GM19025 (cell line): Measurements from ENCODE around the gene SPTBN4.
"Not testable (repeated sequence)": the region's sequence is repeated elsewhere in the genome, so short reads cannot be mapped to it uniquely, and the experiment has no call there.

Source experiments
- ATAC-seq: cut with Tn5 transposase; IDR thresholded peaks from one replicate; pipeline ENCODE4 v1.9.1; 2021; ENCODE audit warnings: mild to moderate bottlenecking, low read depth, moderate library complexity; ENCODE audit not compliant: unreplicated experiment

SPTBN4 gene

DNA sequence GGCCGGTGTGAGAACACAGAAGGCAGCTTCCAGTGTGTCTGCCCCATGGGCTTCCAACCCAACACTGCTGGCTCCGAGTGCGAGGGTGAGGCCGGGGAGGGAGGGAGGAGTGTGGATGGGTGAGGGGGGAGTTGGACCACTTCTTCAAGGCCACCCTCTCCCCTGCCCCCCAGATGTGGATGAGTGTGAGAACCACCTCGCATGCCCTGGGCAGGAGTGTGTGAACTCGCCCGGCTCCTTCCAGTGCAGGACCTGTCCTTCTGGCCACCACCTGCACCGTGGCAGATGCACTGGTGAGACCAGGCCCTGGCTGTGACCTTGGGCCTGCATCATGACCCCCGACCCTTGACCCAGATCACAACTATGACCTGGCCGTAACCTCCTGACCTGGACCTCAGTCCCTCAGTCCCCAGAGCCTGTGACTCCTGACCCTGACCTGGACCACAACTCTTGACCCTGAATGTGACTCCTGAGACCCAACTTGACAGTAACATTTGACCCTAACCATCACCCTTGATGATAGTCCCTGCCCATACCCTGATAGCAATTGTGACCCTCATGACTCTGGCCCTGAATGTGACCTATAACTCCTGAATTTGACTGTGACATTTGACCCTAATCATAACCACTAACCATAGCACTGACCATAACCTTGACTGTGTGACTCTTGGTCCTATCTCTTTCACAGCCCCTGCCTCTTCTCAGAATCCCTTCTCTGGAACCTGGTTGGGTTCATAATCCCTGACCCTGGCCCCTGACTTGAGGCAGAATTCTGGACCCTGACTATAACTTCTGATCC, 145.3 kb downstream of the SPTBN4 start:
- ATAC-seq, result no peak

DNA sequence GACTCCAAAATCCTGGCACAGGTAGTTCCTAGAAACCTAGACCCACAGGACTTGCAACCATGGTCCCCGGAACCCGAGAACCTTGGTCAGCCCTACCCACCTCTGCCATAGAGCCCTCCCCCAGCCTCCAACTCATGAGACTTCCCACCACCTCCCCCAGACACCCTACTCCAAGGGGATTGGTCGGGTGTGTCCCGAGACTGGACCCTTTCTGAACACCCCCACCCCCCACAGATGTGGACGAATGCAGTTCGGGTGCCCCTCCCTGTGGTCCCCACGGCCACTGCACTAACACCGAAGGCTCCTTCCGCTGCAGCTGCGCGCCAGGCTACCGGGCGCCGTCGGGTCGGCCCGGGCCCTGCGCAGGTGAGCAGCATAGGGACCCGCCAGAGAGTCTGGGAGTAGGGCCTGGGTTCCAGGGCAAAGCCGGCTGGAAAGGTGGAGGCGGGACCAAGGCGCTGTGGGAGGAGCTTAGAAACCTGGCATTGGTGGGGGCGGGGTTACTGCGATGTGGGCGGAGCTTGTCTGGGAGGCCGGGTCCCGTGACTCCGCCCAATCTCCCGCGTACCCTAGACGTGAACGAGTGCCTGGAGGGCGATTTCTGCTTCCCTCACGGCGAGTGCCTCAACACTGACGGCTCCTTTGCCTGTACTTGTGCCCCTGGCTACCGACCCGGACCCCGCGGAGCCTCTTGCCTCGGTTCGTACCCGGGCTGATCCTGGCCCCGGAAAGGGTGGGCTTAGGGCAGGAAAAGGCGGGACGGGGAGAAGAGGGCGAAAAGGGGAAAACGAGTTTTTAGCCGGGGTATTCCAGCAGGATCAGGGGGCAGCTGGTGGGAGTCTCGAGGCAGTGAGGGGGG, 146.3 kb downstream of the SPTBN4 start:
- ATAC-seq, result no peak

GRCh38 chr19:40613690-40614621, 147.2 kb downstream of the SPTBN4 start:
- ATAC-seq, result peak; percentile 50

DNA sequence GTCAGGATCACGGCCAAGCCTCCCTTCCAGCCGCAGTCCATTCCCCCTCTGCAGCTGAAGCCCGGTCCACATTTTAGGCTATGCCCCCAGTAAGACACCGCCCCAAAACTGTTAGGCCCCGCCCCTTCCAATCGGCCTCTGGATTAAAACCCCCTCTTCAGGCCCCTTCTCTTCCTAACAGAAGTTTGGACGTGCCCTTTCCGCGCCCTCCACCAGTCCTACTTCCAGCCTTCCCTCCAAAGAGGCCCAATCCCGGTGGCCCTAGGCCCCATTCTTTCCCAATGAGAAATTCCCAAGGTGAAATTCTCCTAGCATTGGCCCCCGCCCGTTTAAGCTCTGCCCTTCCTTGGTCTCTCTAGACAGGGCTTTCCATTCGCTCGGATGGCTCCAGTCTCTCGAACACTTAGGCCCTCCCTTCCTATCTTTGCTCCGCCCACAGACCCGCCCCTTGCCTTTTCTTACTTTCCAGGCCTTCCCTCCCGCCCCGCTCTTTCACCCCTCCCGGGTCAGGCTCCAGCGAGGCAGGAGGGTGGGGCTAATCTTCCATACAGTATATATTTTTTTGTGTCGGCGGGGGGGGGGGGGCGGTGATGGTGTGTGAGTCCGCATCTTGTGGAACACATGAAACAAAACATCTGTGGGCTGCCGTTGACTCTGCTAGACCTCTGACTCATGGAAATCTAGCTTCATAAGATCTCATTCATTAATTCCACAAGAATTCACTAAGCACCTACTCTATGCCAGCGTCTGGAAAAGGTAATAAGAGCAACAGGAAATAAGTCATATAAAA, 148.0 kb downstream of the SPTBN4 start:
- no peak for ATAC-seq

- no peak for ATAC-seq
Measured at GRCh38 chr19:40616178-40616577, 149.4 kb downstream of the SPTBN4 start.

GRCh38 chr19:40616941-40617340, 150.1 kb downstream of the SPTBN4 start:
- ATAC-seq, result no peak

GRCh38 chr19:40617961-40618360, 151.2 kb downstream of the SPTBN4 start:
- no peak for ATAC-seq

- no peak for ATAC-seq
Measured at GRCh38 chr19:40619333-40620160, 152.7 kb downstream of the SPTBN4 start.

DNA sequence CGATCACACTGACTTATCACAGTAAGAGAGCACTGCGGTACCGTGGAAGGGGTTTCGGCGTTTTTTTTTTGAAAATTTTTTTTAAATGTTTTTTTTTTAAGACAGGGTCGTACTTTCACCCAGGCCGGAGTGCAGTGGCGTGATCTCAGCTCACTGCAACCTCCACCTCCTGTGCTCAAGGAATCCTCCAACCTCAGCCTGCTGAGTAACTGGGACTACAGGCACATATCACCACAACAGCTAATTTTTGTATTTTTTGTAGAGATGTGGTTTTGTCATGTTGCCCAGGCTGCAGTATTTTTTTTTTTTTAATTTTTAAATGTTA, 153.3 kb downstream of the SPTBN4 start:
- ATAC-seq, result no peak

DNA sequence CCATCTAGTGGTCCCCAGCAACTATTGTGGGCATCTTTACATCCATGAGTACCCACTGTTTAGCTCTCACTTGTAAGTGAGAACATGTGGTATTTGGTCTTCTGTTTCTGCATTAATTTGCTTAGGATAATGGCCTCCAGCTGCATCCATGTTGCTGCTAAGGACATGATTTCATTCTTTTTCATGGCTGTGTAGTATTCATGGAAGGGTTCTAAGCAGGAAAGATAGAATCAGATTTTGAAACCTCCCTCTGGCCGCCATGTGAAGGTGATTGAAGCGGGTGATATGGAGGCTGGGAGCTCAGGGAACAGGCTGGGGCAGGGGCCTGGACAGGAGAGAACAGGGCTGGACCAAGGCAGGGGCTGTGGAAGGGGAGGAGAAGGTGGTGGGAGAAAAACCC, 154.5 kb downstream of the SPTBN4 start:
- ATAC-seq, result no peak

DNA sequence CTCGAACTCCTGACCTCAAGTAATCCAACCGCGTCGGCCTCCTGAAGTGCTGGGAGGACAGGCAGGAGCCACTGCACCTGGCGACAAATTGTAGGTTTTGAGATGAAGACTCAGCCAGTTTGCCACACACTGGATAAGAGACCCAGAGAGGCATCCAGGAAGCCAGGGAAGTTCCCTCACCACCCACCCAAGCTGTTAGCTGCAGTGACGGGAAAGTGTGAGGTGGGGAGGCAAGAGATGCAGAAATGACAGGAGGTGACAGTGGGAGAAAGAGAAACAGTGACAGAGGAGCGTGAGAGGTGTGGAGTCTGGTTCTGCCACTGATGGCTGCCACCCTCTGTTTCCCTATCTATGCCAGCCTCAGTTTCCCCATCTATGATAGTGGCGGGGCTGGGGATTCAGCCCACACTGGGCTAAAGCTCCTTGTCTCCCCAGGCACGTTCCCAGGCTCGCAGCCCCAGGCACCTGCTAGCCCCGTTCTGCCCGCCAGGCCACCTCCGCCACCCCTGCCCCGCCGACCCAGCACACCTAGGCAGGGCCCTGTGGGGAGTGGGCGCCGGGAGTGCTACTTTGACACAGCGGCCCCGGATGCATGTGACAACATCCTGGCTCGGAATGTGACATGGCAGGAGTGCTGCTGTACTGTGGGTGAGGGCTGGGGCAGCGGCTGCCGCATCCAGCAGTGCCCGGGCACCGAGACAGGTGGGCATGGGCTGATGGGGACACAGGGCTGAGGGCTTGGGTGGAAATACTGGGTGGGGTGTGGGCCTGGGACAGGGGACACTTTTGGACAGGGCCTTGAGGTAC, 155.4 kb downstream of the SPTBN4 start:
- ATAC-seq, result no peak

DNA sequence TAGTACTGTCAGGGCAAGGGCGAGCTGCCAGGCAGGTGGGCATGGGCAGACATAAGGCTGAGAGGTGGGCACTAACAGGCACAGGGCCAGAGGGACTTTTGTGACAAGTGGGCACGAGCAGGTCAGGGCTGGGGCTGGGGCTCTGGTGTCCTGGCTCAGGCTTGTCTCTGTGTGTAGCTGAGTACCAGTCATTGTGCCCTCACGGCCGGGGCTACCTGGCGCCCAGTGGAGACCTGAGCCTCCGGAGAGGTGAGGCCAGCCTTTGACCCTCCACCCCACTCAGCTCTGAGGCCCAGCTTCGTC, 155.9 kb downstream of the SPTBN4 start:
- no peak for ATAC-seq

DNA sequence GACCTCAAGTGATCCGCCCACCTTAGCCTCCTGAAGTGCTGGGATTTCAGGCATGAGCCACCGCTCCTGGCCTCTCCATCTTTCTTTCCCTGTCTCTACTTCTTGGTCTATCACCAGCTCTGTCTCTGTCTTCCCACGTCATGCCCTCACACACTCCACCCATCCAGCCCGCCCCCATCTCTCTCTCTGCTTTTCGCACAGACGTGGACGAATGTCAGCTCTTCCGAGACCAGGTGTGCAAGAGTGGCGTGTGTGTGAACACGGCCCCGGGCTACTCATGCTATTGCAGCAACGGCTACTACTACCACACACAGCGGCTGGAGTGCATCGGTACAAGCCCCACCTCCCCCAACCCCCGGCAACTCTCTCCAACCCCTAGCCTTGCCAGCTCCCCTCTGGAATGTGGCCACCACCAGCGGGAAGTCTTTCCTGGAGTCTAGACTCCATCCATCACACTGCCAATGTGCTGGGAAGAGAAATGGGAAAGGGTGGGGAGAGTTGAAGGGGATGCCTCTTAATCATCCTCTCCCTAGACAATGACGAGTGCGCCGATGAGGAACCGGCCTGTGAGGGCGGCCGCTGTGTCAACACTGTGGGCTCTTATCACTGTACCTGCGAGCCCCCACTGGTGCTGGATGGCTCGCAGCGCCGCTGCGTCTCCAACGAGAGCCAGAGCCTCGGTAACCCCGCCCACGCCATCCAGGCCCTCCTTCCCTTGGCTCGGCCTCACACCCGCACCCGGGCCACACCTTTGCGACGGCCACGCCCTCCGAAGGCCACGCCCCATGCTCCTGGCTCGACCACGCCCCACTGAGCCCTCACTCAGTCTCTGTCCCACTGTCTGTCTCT, 156.8 kb downstream of the SPTBN4 start:
- ATAC-seq, result no peak

- not testable (repeated sequence) for ATAC-seq
Measured at GRCh38 chr19:40624369-40625153, 157.8 kb downstream of the SPTBN4 start.

GRCh38 chr19:40625406-40626120, 158.8 kb downstream of the SPTBN4 start:
- ATAC-seq, result no peak
